HCT116 (cell line): ENCODE data around the gene CBFA2T2. TPM values are rescaled to one million over a fixed set of nuclear protein-coding genes. Genes with fewer than 3 reads are reported as not detected.

Experiments
- ATAC-seq: fragments of 200-7000 bp; cut with Tn5 transposase; 2 replicates; pipeline ENCODE4 v1.9.1; 2020; ENCODE audit warnings: mild to moderate bottlenecking, moderate library complexity
- BruUV-seq: library from RNA; stranded (reverse); fragments of 400-500 nt; replicated peaks from 2 replicates; lab custom pipeline; 2021; lab: Mats Ljungman, UMichigan
- CTCF ChIA-PET: fragments of 300-600 bp; sonication (Branson Sonifier 250); formaldehyde crosslinking; loops from one replicate; lab custom pipeline; 2021; ENCODE audit warnings: antibody characterized with exemption; lab: Charles Lee
- POLR2A ChIA-PET: fragments of 300-600, 350-600 bp; sonication (Branson Sonifier 250); formaldehyde crosslinking; loops from one replicate; lab custom pipeline; 2021; ENCODE audit warnings: antibody characterized with exemption; lab: Charles Lee
- RAD21 ChIA-PET, 2 experiments: fragments of 300-600 bp; sonication (Branson Sonifier 250); formaldehyde crosslinking; loops; one replicate each; lab custom pipeline; 2023; ENCODE audit warnings: low total read pairs in 2 of 2; ENCODE audit not compliant: uncharacterized antibody in 2 of 2, unreplicated experiment in 2 of 2, low non-redundant PET in 1 of 2; lab: Charles Lee
- DNase-seq: peaks from one replicate; pipeline ENCODE4 v3.0.0-alpha.2; 2010; ENCODE audit warnings: low read depth, low spot score
- H2AFZ ChIP-seq: fragments of 200-600 bp; shearing (Covaris generic), sonication (generic); 2 replicates; pipeline ENCODE4 v1.6.1; 2017; ENCODE audit warnings: low read depth, mixed run types, mixed read lengths, antibody characterized with exemption, low read length; ENCODE audit not compliant: poor library complexity, severe bottlenecking
- H3K27ac ChIP-seq: 2 replicates; pipeline ENCODE4 v1.5.1; 2012; ENCODE audit warnings: low read depth, low read length
- H3K27me3 ChIP-seq: fragments of 200-600 bp; sonication (generic); 2 replicates; pipeline ENCODE4 v1.6.1; 2016; ENCODE audit warnings: mixed run types, low read length, mixed read lengths; ENCODE audit not compliant: insufficient read depth
- H3K36me3 ChIP-seq, 2 experiments: fragments of 200-500 bp in 1 of 2; fragments of 200-600 bp in 1 of 2; sonication (Bioruptor generic) in 1 of 2; sonication (generic) in 1 of 2; 2 replicates each; pipeline versions ENCODE4 v1.5.1 to v1.6.1; 2014 to 2016; ENCODE audit warnings: low read length in 2 of 2, inconsistent platforms in 1 of 2, mixed read lengths in 1 of 2, mixed run types in 1 of 2; ENCODE audit not compliant: insufficient read depth in 2 of 2, control insufficient read depth in 1 of 2
- H3K4me1 ChIP-seq, 2 experiments: fragments of 200-600 bp in 1 of 2; sonication (generic) in 1 of 2; 2 replicates each; pipeline versions ENCODE4 v1.5.1 to v1.6.1; 2012 to 2017; ENCODE audit warnings: low read length in 2 of 2, inconsistent platforms in 1 of 2, mild to moderate bottlenecking in 1 of 2, mixed read lengths in 1 of 2, mixed run types in 1 of 2, moderate library complexity in 1 of 2; ENCODE audit not compliant: insufficient read depth in 2 of 2, control insufficient read depth in 1 of 2
- H3K4me2 ChIP-seq: fragments of 200-600 bp; sonication (generic); 2 replicates; pipeline ENCODE4 v1.6.1; 2017; ENCODE audit warnings: mixed run types, low read length, mixed read lengths
- H3K4me3 ChIP-seq, 2 experiments: fragments of 200-600 bp in 1 of 2; sonication (generic) in 1 of 2; replicated peaks in 1 of 2; 2 replicates each; pipeline ENCODE4 v1.5.1; 2011 to 2016; ENCODE audit warnings: low read length in 2 of 2, control low read depth in 1 of 2, low read depth in 1 of 2, mild to moderate bottlenecking in 1 of 2, mixed read lengths in 1 of 2, mixed run types in 1 of 2
- H3K79me2 ChIP-seq: fragments of 200-600 bp; sonication (generic); 2 replicates; pipeline ENCODE4 v1.6.1; 2017; ENCODE audit warnings: mild to moderate bottlenecking, mixed run types, low read length, moderate library complexity, mixed read lengths; ENCODE audit not compliant: insufficient read depth
- H3K9ac ChIP-seq: fragments of 200-600 bp; sonication (generic); 2 replicates; pipeline ENCODE4 v1.6.1; 2016; ENCODE audit warnings: low read length, mixed read lengths
- H3K9me2 ChIP-seq: fragments of 200-600 bp; sonication (generic), shearing (Covaris generic); 2 replicates; pipeline ENCODE4 v1.6.1; 2017; ENCODE audit warnings: mixed run types, mild to moderate bottlenecking, moderate library complexity; ENCODE audit not compliant: insufficient read depth
- H3K9me3 ChIP-seq, 2 experiments: fragments of 200-500 bp in 1 of 2; fragments of 200-600 bp in 1 of 2; sonication (Bioruptor generic) in 1 of 2; sonication (generic) in 1 of 2; 2 replicates each; pipeline ENCODE4 v1.6.1; 2014 to 2017; ENCODE audit warnings: low read length in 2 of 2, mixed read lengths in 2 of 2, inconsistent platforms in 1 of 2, low read depth in 1 of 2, mild to moderate bottlenecking in 1 of 2, mixed run types in 1 of 2, moderate library complexity in 1 of 2; ENCODE audit not compliant: control insufficient read depth in 1 of 2, insufficient read depth in 1 of 2
- H4K20me1 ChIP-seq: fragments of 200-600 bp; sonication (generic), shearing (Covaris generic); 2 replicates; pipeline ENCODE4 v1.6.1; 2017; ENCODE audit warnings: mixed run types, mild to moderate bottlenecking, moderate library complexity; ENCODE audit not compliant: insufficient read depth
- CEBPB ChIP-seq: IDR thresholded peaks from 2 replicates; pipeline ENCODE4 v1.6.1; 2012; ENCODE audit warnings: low read depth
- EGR1 ChIP-seq: IDR thresholded peaks from 2 replicates; pipeline ENCODE4 v1.6.1; 2012; ENCODE audit warnings: low read depth
- POLR2AphosphoS5 ChIP-seq: IDR thresholded peaks from 2 replicates; pipeline ENCODE4 v1.6.1; 2011; ENCODE audit warnings: mild to moderate bottlenecking, low read depth, low read length, moderate library complexity
- SIN3A ChIP-seq: IDR thresholded peaks from 2 replicates; pipeline ENCODE4 v1.6.1; 2012; ENCODE audit warnings: low read depth
- TCF7L2 ChIP-seq: IDR thresholded peaks from 2 replicates; pipeline ENCODE4 v1.7.0; 2011; ENCODE audit warnings: borderline replicate concordance, inconsistent platforms; ENCODE audit not compliant: insufficient read depth, insufficient read length; ENCODE audit errors: extremely low read depth
- YY1 ChIP-seq: IDR thresholded peaks from 2 replicates; pipeline ENCODE4 v1.6.1; 2011; ENCODE audit warnings: low read length, low read depth, moderate library complexity, mild to moderate bottlenecking; ENCODE audit not compliant: insufficient replicate concordance; ENCODE audit errors: extremely low read depth
- ZFX ChIP-seq: fragments of 450-650 bp; IDR thresholded peaks from 2 replicates; pipeline ENCODE4 v1.6.1; 2017
- ZNF274 ChIP-seq: fragments of 200-500 bp; sonication (Bioruptor generic); IDR thresholded peaks from 2 replicates; pipeline ENCODE4 v1.6.1; 2014; ENCODE audit warnings: mild to moderate bottlenecking, low read depth, low read length, inconsistent platforms
- intact Hi-C: fragments of 100-400 bp; cut with micrococcal nuclease; formaldehyde crosslinking; loops from 2 replicates; pipeline ENCODE4 v1.10.0; 2022
- total RNA-seq: library from RNA; stranded (reverse); gene quantifications from one replicate; pipeline ENCODE4 v1.2.1, GENCODE V29; 2021; ENCODE audit not compliant: unreplicated experiment
- TF ChIP-seq, protein P1 (sequence below): IDR thresholded peaks from 2 replicates; pipeline ENCODE4 v1.6.1; 2012; ENCODE audit warnings: low read depth

Gene CBFA2T2
- total RNA-seq, 1 experiment from 2014 or later = 8.0 TPM

DNA sequence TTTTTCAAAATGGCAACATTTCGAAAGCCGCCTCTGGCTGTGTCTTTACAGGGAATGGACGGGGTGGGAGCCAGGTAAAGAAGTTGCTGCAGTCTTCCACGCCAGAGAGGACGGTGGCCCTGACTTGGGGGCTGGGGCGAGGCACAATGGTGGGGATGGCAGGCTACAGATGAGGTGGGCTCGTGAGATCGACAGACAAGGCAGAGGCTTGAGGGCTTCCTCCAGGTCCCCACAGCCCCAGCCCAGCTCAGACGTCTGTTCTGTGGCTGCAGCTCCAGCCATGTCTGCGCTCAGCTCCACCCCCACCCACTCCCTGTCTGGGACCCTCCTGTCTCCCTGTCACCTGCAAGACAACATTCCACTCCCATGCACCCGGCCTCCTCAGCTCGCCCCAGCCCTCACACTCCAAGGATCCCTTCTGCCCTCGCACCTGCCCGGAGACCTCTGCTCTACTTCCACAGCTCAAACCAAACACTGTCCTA lies 164.8 kb downstream of the CBFA2T2 start:
- Histone ChIP-seq H3K9me2 (no peaks in the 10 kb centered on the region), H2AFZ (no peak overlapping the region), H3K9ac (no peak overlapping the region), H3K27ac (no peak overlapping the region), H3K4me3 (no peak overlapping the region), H3K4me2 (no peak overlapping the region), H3K79me2 (no peaks in the 10 kb centered on the region), H4K20me1 (no peaks in the 10 kb centered on the region), H3K4me1 (peaks cover 0 to 16% of the 10 kb centered on the region in 2 experiments; a peak in 1 of 4 replicates), H3K9me3 (no peaks in the 10 kb centered on the region)
- ChIA-PET CTCF (interaction anchor here (2.1 kb wide), 1 partner anchor 9 kb away, joined by 13 read pairs; no protein-coding TSS in a partner anchor), POLR2A (no interaction called here)
- peak; percentile 3; the same call in 1 of the 2 replicates for ATAC-seq
- BruUV-seq = no TSS peak
- TF ChIP-seq POLR2AphosphoS5 (no peak), ZNF274 (no peak), ZFX (no peak), YY1 (no peak), EGR1 (no peak), TCF7L2 (no peak), SIN3A (no peak), CEBPB (no peak)
- TF ChIP-seq, protein P1, sequence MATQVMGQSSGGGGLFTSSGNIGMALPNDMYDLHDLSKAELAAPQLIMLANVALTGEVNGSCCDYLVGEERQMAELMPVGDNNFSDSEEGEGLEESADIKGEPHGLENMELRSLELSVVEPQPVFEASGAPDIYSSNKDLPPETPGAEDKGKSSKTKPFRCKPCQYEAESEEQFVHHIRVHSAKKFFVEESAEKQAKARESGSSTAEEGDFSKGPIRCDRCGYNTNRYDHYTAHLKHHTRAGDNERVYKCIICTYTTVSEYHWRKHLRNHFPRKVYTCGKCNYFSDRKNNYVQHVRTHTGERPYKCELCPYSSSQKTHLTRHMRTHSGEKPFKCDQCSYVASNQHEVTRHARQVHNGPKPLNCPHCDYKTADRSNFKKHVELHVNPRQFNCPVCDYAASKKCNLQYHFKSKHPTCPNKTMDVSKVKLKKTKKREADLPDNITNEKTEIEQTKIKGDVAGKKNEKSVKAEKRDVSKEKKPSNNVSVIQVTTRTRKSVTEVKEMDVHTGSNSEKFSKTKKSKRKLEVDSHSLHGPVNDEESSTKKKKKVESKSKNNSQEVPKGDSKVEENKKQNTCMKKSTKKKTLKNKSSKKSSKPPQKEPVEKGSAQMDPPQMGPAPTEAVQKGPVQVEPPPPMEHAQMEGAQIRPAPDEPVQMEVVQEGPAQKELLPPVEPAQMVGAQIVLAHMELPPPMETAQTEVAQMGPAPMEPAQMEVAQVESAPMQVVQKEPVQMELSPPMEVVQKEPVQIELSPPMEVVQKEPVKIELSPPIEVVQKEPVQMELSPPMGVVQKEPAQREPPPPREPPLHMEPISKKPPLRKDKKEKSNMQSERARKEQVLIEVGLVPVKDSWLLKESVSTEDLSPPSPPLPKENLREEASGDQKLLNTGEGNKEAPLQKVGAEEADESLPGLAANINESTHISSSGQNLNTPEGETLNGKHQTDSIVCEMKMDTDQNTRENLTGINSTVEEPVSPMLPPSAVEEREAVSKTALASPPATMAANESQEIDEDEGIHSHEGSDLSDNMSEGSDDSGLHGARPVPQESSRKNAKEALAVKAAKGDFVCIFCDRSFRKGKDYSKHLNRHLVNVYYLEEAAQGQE = no peak
- TF ChIP-seq, all 23 proteins: peak for 0
- RAD21 ChIA-PET = no interaction called here
- DNase-seq = no peak
- intact Hi-C loops = loop anchor here (5.0 to 10.0 kb wide), 2 partner anchors 137 to 470 kb away; no protein-coding TSS in a partner anchor
- peaks cover 0 to 3% of the 10 kb centered on the region in 2 experiments; a peak in 1 of 4 replicates for H3K36me3 ChIP-seq
- H3K27me3 ChIP-seq = no peaks in the 10 kb centered on the region
